NCI-H2107 (cell line): ENCODE data around the gene PRPF38A.
"Not testable (repeated sequence)": the region's sequence is repeated elsewhere in the genome, so short reads cannot be mapped to it uniquely, and the experiment has no call there.

Source experiments
- DNase-seq: peaks from one replicate; lab custom pipeline; 2025; lab: John Stamatoyannopoulos, UW

The PRPF38A gene

GRCh38 chr1:52404116-52404974 is at the start of gene PRPF38A, which contains the start of gene ORC1:
Gene PRPF38A, plus strand, starts transcription at chr1:52404602. Its CDS starts 148 bp downstream, at chr1:52404750.
Gene ORC1, minus strand, starts transcription at chr1:52404423. Its CDS starts 2,200 bp downstream, at chr1:52402223.
- peak; percentile 99 for DNase-seq

- no peak for DNase-seq
Observed at GRCh38 chr1:52355436-52355835, 49.0 kb upstream of the PRPF38A start.

GRCh38 chr1:52355847-52356505 is 48.4 kb upstream of the PRPF38A start:
- no peak for DNase-seq

GRCh38 chr1:52356818-52357355 is 47.5 kb upstream of the PRPF38A start:
- DNase-seq, result no peak

GRCh38 chr1:52357397-52357796 is 47.0 kb upstream of the PRPF38A start:
- no peak for DNase-seq

GRCh38 chr1:52358851-52359497 is 45.4 kb upstream of the PRPF38A start:
- no peak for DNase-seq

GRCh38 chr1:52359676-52360594 is 44.5 kb upstream of the PRPF38A start:
- DNase-seq, result no peak

GRCh38 chr1:52360595-52360968 is 43.8 kb upstream of the PRPF38A start:
- no peak for DNase-seq

- no peak for DNase-seq
Observed at GRCh38 chr1:52364235-52364839, 40.1 kb upstream of the PRPF38A start.

- peak; percentile 47 for DNase-seq
Observed at GRCh38 chr1:52365071-52365745, 39.2 kb upstream of the PRPF38A start.

- DNase-seq, result peak; percentile 98
Observed at GRCh38 chr1:52365746-52366516, 38.5 kb upstream of the PRPF38A start, which contains the start of gene CC2D1B. Gene CC2D1B, minus strand, starts transcription at chr1:52366205. Its CDS starts 1,585 bp downstream, at chr1:52364620.

GRCh38 chr1:52366517-52366827 is 37.9 kb upstream of the PRPF38A start:
- DNase-seq, result no peak

GRCh38 chr1:52367272-52367671 is 37.1 kb upstream of the PRPF38A start:
- no peak for DNase-seq

GRCh38 chr1:52368383-52369172 is 35.8 kb upstream of the PRPF38A start:
- peak; percentile 68 for DNase-seq

GRCh38 chr1:52369851-52370250 is 34.6 kb upstream of the PRPF38A start:
- not testable (repeated sequence) for DNase-seq

GRCh38 chr1:52385376-52385775 is 19.0 kb upstream of the PRPF38A start:
- no peak for DNase-seq

GRCh38 chr1:52386458-52386857 is 17.9 kb upstream of the PRPF38A start:
- no peak for DNase-seq

- DNase-seq, result no peak
Observed at GRCh38 chr1:52393174-52393573, 11.2 kb upstream of the PRPF38A start.

- DNase-seq, result no peak
Observed at GRCh38 chr1:52399629-52400028, 4.8 kb upstream of the PRPF38A start.
